ENCODE data around the gene IL34. TPM values are rescaled to one million over a fixed set of nuclear protein-coding genes. Genes with fewer than 3 reads are reported as not detected.

The IL34 gene
- total and polyA plus RNA-seq, 2 of the 13 experiments (the other 11 are each of a cell fraction or from before 2014, with no cell fraction given): 1.2 to 1.3 TPM

Other genes starting within 250 kb of the IL34 start
- 17.8 and 24.9 TPM in 2 replicates for gene ST3GAL2, start 207.5 kb upstream of the IL34 start, total RNA-seq (2016; rRNA removed; fragmentation: Illumina TruSeq; extraction: Trizol)
- 16.3 and 17.0 TPM in 2 replicates for gene ST3GAL2, start 207.5 kb upstream of the IL34 start, polyA plus RNA-seq (2011; rRNA removed)
- 4.9 and 9.1 TPM in 2 replicates for gene FCSK, start 192.0 kb upstream of the IL34 start, total RNA-seq (2016; rRNA removed; fragmentation: Illumina TruSeq; extraction: Trizol)
- 15.0 and 19.2 TPM in 2 replicates for gene FCSK, start 192.0 kb upstream of the IL34 start, polyA plus RNA-seq (2011; rRNA removed)
- 73.8 and 85.7 TPM in 2 replicates for gene COG4, start 123.0 kb upstream of the IL34 start, total RNA-seq (2016; rRNA removed; fragmentation: Illumina TruSeq; extraction: Trizol)
- 51.1 and 52.7 TPM in 2 replicates for gene COG4, start 123.0 kb upstream of the IL34 start, polyA plus RNA-seq (2011; rRNA removed)
- gene SF3B3, start 122.7 kb upstream of the IL34 start, total RNA-seq (2016; rRNA removed; fragmentation: Illumina TruSeq; extraction: Trizol): 500 and 817 TPM in 2 replicates
- 140 and 157 TPM in 2 replicates for gene SF3B3, start 122.7 kb upstream of the IL34 start, polyA plus RNA-seq (2011; rRNA removed)
- 84.6 and 132 TPM in 2 replicates for gene MTSS2, start 39.5 kb downstream of the IL34 start, total RNA-seq (2016; rRNA removed; fragmentation: Illumina TruSeq; extraction: Trizol)
- 242 and 284 TPM in 2 replicates for gene MTSS2, start 39.5 kb downstream of the IL34 start, polyA plus RNA-seq (2011; rRNA removed)
- gene VAC14, start 154.6 kb downstream of the IL34 start, total RNA-seq (2016; rRNA removed; fragmentation: Illumina TruSeq; extraction: Trizol): 24.4 and 24.6 TPM in 2 replicates
- 23.5 and 26.0 TPM in 2 replicates for gene VAC14, start 154.6 kb downstream of the IL34 start, polyA plus RNA-seq (2011; rRNA removed)